HepG2 (cell line): ENCODE data around the gene USP24. TPM values are rescaled to one million over a fixed set of nuclear protein-coding genes. Genes with fewer than 3 reads are reported as not detected.

Experiments
- ARNTL ChIP-seq: sonication (generic); formaldehyde crosslinking; IDR thresholded peaks from 2 replicates; pipeline ENCODE4 v1.4.0; 2020; ENCODE audit warnings: mild to moderate bottlenecking, missing genetic modification reagents
- CBX1 ChIP-seq: IDR thresholded peaks from one replicate; pipeline ENCODE4 v1.6.1; 2016; ENCODE audit warnings: antibody characterized with exemption, low read depth
- CEBPB ChIP-seq: IDR thresholded peaks from 2 replicates; pipeline ENCODE4 v1.6.1; 2011; ENCODE audit warnings: low read depth, low read length, improper control_type of control experiment, borderline replicate concordance
- DMAP1 ChIP-seq: IDR thresholded peaks from 2 replicates; pipeline ENCODE4 v1.6.1; 2016
- EP300 ChIP-seq, 3 experiments: sonication (generic) in 1 of 3; formaldehyde crosslinking in 1 of 3; IDR thresholded peaks; 2 replicates each; pipeline versions ENCODE4 v1.5.1 to v1.6.1; 2011 to 2020; ENCODE audit warnings: low read depth in 2 of 3, low read length in 2 of 3, borderline replicate concordance in 1 of 3, improper control_type of control experiment in 1 of 3, mild to moderate bottlenecking in 1 of 3, missing genetic modification reagents in 1 of 3, moderate library complexity in 1 of 3
- GFI1 ChIP-seq: sonication (generic); formaldehyde crosslinking; IDR thresholded peaks from 2 replicates; pipeline ENCODE4 v1.5.0; 2020; ENCODE audit warnings: missing genetic modification reagents, mild to moderate bottlenecking, borderline replicate concordance
- KDM4B ChIP-seq: sonication (generic); formaldehyde crosslinking; IDR thresholded peaks from 2 replicates; pipeline ENCODE4 v1.4.0; 2020; ENCODE audit warnings: missing genetic modification reagents
- MAF1 ChIP-seq: sonication (generic); formaldehyde crosslinking; IDR thresholded peaks from 2 replicates; pipeline ENCODE4 v1.5.0; 2020; ENCODE audit warnings: missing genetic modification reagents, borderline replicate concordance
- PREB ChIP-seq: sonication (generic); formaldehyde crosslinking; IDR thresholded peaks from 2 replicates; pipeline ENCODE4 v1.4.0; 2020; ENCODE audit warnings: missing genetic modification reagents
- RARG ChIP-seq: sonication (generic); formaldehyde crosslinking; IDR thresholded peaks from 2 replicates; pipeline ENCODE4 v1.4.0; 2020; ENCODE audit warnings: low read depth, mild to moderate bottlenecking, missing genetic modification reagents
- REXO4 ChIP-seq: sonication (generic); formaldehyde crosslinking; IDR thresholded peaks from 2 replicates; pipeline ENCODE4 v1.8.0; 2022; ENCODE audit warnings: missing genetic modification reagents, mild to moderate bottlenecking, borderline replicate concordance
- SNAPC5 ChIP-seq: sonication (generic); formaldehyde crosslinking; IDR thresholded peaks from 2 replicates; pipeline ENCODE4 v1.8.1; 2023; ENCODE audit warnings: mild to moderate bottlenecking, missing genetic modification reagents, borderline replicate concordance
- SRY ChIP-seq: sonication (generic); formaldehyde crosslinking; IDR thresholded peaks from 2 replicates; pipeline ENCODE4 v1.8.0; 2022; ENCODE audit warnings: mild to moderate bottlenecking, missing genetic modification reagents
- U2AF1 ChIP-seq: fragments of 200-400 bp; formaldehyde crosslinking; optimal IDR thresholded peaks from 2 replicates; pipeline ENCODE3; 2017; ENCODE audit warnings: mild to moderate bottlenecking, low read depth, low read length
- YEATS2 ChIP-seq: sonication (generic); formaldehyde crosslinking; IDR thresholded peaks from 2 replicates; pipeline ENCODE4 v1.4.0; 2020; ENCODE audit warnings: missing genetic modification reagents, borderline replicate concordance
- ZKSCAN1 ChIP-seq: fragments of 150-350 bp; IDR thresholded peaks from 2 replicates; pipeline ENCODE4 v1.6.1; 2014; ENCODE audit warnings: low read length
- ZKSCAN8 ChIP-seq: IDR thresholded peaks from 2 replicates; pipeline ENCODE4 v1.6.1; 2016; ENCODE audit warnings: borderline replicate concordance, missing genetic modification reagents, missing compliant biosample characterization
- ZNF496 ChIP-seq: sonication (generic); formaldehyde crosslinking; IDR thresholded peaks from 2 replicates; pipeline ENCODE4 v1.8.1; 2023; ENCODE audit warnings: mild to moderate bottlenecking, moderate library complexity, missing genetic modification reagents; ENCODE audit not compliant: insufficient replicate concordance
- ZNF646 ChIP-seq: sonication (generic); formaldehyde crosslinking; IDR thresholded peaks from 2 replicates; pipeline ENCODE4 v1.9.0; 2021; ENCODE audit warnings: mild to moderate bottlenecking, missing genetic modification reagents
- ZNF724P ChIP-seq: sonication (generic); formaldehyde crosslinking; IDR thresholded peaks from 2 replicates; pipeline ENCODE4 v1.8.0; 2022; ENCODE audit warnings: missing genetic modification reagents, borderline replicate concordance
- ZNF761 ChIP-seq: sonication (generic); formaldehyde crosslinking; conservative IDR thresholded peaks from 2 replicates; pipeline ENCODE4 v1.4.0; 2020; ENCODE audit warnings: mild to moderate bottlenecking, missing genetic modification reagents
- ZNF775 ChIP-seq: sonication (generic); formaldehyde crosslinking; IDR thresholded peaks from 2 replicates; pipeline ENCODE4 v1.4.0; 2020; ENCODE audit warnings: missing genetic modification reagents, mild to moderate bottlenecking, moderate library complexity, borderline replicate concordance
- polyA plus RNA-seq, 8 experiments: library from polyadenylated mRNA; depleted of rRNA in 3 of 8; stranded (reverse) in 7 of 8; unstranded in 1 of 8; fragments of >200 nt; fragmentation: Illumina TruSeq in 4 of 8; extraction: Trizol in 4 of 8; gene quantifications; 2 replicates each; pipeline versions ENCODE4 v1.2.1 to v1.2.3, GENCODE V29; 2011 to 2016; ENCODE audit warnings: low read depth in 4 of 8, missing spikeins in 1 of 8, mixed read lengths in 1 of 8; ENCODE audit not compliant: insufficient read depth in 1 of 8
- total RNA-seq, 5 experiments: library from RNA; depleted of rRNA; stranded (reverse); fragments of >200 nt; fragmentation: Illumina TruSeq; extraction: Trizol; gene quantifications; 2 replicates each; pipeline ENCODE4 v1.2.3, GENCODE V29; 2016; ENCODE audit warnings: low read depth in 1 of 5

USP24 gene
- total and polyA plus RNA-seq, 2 of the 13 experiments (the other 11 are each of a cell fraction or from before 2014, with no cell fraction given), result 18.8 to 47.6 TPM

GRCh38 chr1:55039342-55040082, 175.7 kb downstream of the USP24 start, which contains the start of gene PCSK9 (continued):
- TF ChIP-seq PREB (CRISPR knock-in tag) (no peak), KDM4B (CRISPR knock-in tag) (peak; percentile 75), ZKSCAN8 (CRISPR knock-in tag) (0 out of 2 replicates have a peak, but pooled peaks have one; percentile 31), ZNF496 (CRISPR knock-in tag) (no peak), EP300 (IDR thresholded peaks at IDR 0.05; ENCODE audit: low read depth in 2 of 2, low read length in 2 of 2) (peak; percentile 12 to 52; a peak in 2 of 4 replicates), EP300 (CRISPR knock-in tag; IDR thresholded peaks at IDR 0.05; ENCODE audit: borderline replicate concordance) (0 out of 2 replicates have a peak, but pooled peaks have one; percentile 42), RARG (CRISPR knock-in tag) (0 out of 2 replicates have a peak, but pooled peaks have one; percentile 46), YEATS2 (no peak), U2AF1 (no peak), GFI1 (peak; percentile 88), ZNF775 (CRISPR knock-in tag) (peak; percentile 72; the same call in 1 of the 2 replicates), ARNTL (CRISPR knock-in tag) (peak; percentile 31; the same call in 1 of the 2 replicates), ZNF646 (CRISPR knock-in tag) (peak; percentile 69; the same call in 1 of the 2 replicates), ZNF724P (CRISPR knock-in tag) (peak; percentile 71; the same call in 1 of the 2 replicates), CEBPB (no peak), ZKSCAN1 (no peak), DMAP1 (CRISPR knock-in tag) (peak; percentile 73; the same call in 1 of the 2 replicates), REXO4 (CRISPR knock-in tag) (peak; percentile 81; the same call in 1 of the 2 replicates), CBX1 (no peak), MAF1 (CRISPR knock-in tag) (no peak), SNAPC5 (CRISPR knock-in tag) (peak; percentile 67; the same call in 1 of the 2 replicates), SRY (CRISPR knock-in tag) (peak; percentile 96), ZNF761 (CRISPR knock-in tag) (peak; percentile 75; the same call in 1 of the 2 replicates)
